Stomach smooth muscle (tissue), 2 donors: ENCODE data around the gene USP21.

ENCODE experiments used
- H3K27ac ChIP-seq: one replicate; pipeline ENCODE4 v1.7.0; 2013; ENCODE audit warnings: mild to moderate bottlenecking, low read length, inconsistent platforms
- H3K27me3 ChIP-seq, 2 donors: one replicate each; pipeline ENCODE4 v1.7.0; 2013; ENCODE audit warnings: low read length in 2 of 2; ENCODE audit not compliant: insufficient read depth in 2 of 2, control insufficient read depth in 1 of 2
- H3K36me3 ChIP-seq, 2 donors: one replicate each; pipeline ENCODE4 v1.7.0; 2013; ENCODE audit warnings: low read length in 2 of 2; ENCODE audit not compliant: control insufficient read depth in 2 of 2, insufficient read depth in 2 of 2
- H3K4me1 ChIP-seq: one replicate; pipeline ENCODE4 v1.7.0; 2013; ENCODE audit warnings: low read length; ENCODE audit not compliant: control insufficient read depth, insufficient read depth
- H3K4me3 ChIP-seq, 2 donors: one replicate each; pipeline ENCODE4 v1.7.0; 2013; ENCODE audit warnings: low read length in 2 of 2
- H3K9ac ChIP-seq, 2 donors: one replicate each; pipeline ENCODE4 v1.7.0; 2013; ENCODE audit warnings: low read length in 2 of 2, mild to moderate bottlenecking in 1 of 2
- H3K9me3 ChIP-seq, 2 donors: one replicate each; pipeline ENCODE4 v1.7.0; 2013; ENCODE audit warnings: low read length in 2 of 2; ENCODE audit not compliant: control insufficient read depth in 2 of 2
- donor health status: healthy.
- donor health status: Pancreatic carcinoma.

USP21 gene

GRCh38 chr1:161121042-161121650, 38.2 kb upstream of the USP21 start:
- H3K4me1 ChIP-seq: peaks cover 31% of the 10 kb centered on the region
- peaks cover 42 to 45% of the 10 kb centered on the region in 2 donors for H3K36me3 ChIP-seq
- H3K4me3 ChIP-seq: no peak overlapping the region
- no peak overlapping the region for H3K27ac ChIP-seq
- H3K9me3 ChIP-seq: no peaks in the 10 kb centered on the region
- no peak overlapping the region for H3K9ac ChIP-seq
- H3K27me3 ChIP-seq: no peaks in the 10 kb centered on the region

GRCh38 chr1:161121834-161122233, 37.5 kb upstream of the USP21 start:
- Histone ChIP-seq H3K36me3 (peaks cover 43 to 49% of the 10 kb centered on the region in 2 donors), H3K4me3 (no peak overlapping the region), H3K9ac (no peak overlapping the region), H3K27me3 (no peaks in the 10 kb centered on the region), H3K27ac (no peak overlapping the region), H3K9me3 (no peaks in the 10 kb centered on the region), H3K4me1 (peaks cover 25% of the 10 kb centered on the region)

- H3K9ac ChIP-seq: no peak overlapping the region
- no peaks in the 10 kb centered on the region for H3K9me3 ChIP-seq
- H3K4me1 ChIP-seq: peaks cover 20% of the 10 kb centered on the region
- H3K36me3 ChIP-seq: peaks cover 49 to 55% of the 10 kb centered on the region in 2 donors
- H3K27ac ChIP-seq: no peak overlapping the region
- H3K4me3 ChIP-seq: no peak overlapping the region
- H3K27me3 ChIP-seq: no peaks in the 10 kb centered on the region
These were observed 36.3 kb upstream of the USP21 start for GRCh38 chr1:161122967-161123366.

GRCh38 chr1:161127649-161128048, 31.7 kb upstream of the USP21 start:
- Histone ChIP-seq H3K9me3 (no peaks in the 10 kb centered on the region), H3K36me3 (peaks cover 38 to 44% of the 10 kb centered on the region in 2 donors), H3K27me3 (no peaks in the 10 kb centered on the region), H3K27ac (no peak overlapping the region), H3K4me1 (peaks cover 3% of the 10 kb centered on the region), H3K4me3 (no peak overlapping the region), H3K9ac (no peak overlapping the region)

GRCh38 chr1:161128591-161129420, 30.5 kb upstream of the USP21 start:
- Histone ChIP-seq H3K4me3 (no peak overlapping the region), H3K27ac (no peak overlapping the region), H3K4me1 (peaks cover 10% of the 10 kb centered on the region), H3K9ac (no peak overlapping the region), H3K27me3 (no peaks in the 10 kb centered on the region), H3K36me3 (peaks cover 31 to 36% of the 10 kb centered on the region in 2 donors), H3K9me3 (no peaks in the 10 kb centered on the region)

GRCh38 chr1:161130266-161130665, 29.0 kb upstream of the USP21 start:
- Histone ChIP-seq H3K9me3 (no peaks in the 10 kb centered on the region), H3K27me3 (no peaks in the 10 kb centered on the region), H3K4me1 (peaks cover 12% of the 10 kb centered on the region), H3K9ac (no peak overlapping the region), H3K4me3 (no peak overlapping the region), H3K27ac (no peak overlapping the region), H3K36me3 (peaks cover 24 to 27% of the 10 kb centered on the region in 2 donors)

GRCh38 chr1:161131523-161132409, 27.5 kb upstream of the USP21 start:
- H3K9me3 ChIP-seq: no peaks in the 10 kb centered on the region

GRCh38 chr1:161132410-161133219, 26.7 kb upstream of the USP21 start, which contains the start of gene DEDD:
TSS of gene DEDD (minus strand) at chr1:161132667. CDS start at chr1:161124462, 8,205 bp downstream.
- Histone ChIP-seq H3K27ac (peak within 1 kb of the TSS; percentile 93), H3K4me3 (peak within 1 kb of the TSS; percentile 89 to 99), H3K9me3 (no peaks in the 10 kb centered on the region), H3K36me3 (peaks cover 17% of the 10 kb centered on the region in 2 donors), H3K9ac (peak within 1 kb of the TSS; percentile 89 to 98), H3K4me1 (peaks cover 12% of the 10 kb centered on the region), H3K27me3 (no peaks in the 10 kb centered on the region)

More at GRCh38 chr1:161131523-161132409, 27.5 kb upstream of the USP21 start:
- peaks cover 20% of the 10 kb centered on the region in 2 donors for H3K36me3 ChIP-seq
- peak overlapping the region; percentile 89 to 98 for H3K9ac ChIP-seq
- H3K4me3 ChIP-seq: peak overlapping the region; percentile 89 to 99
- H3K4me1 ChIP-seq: peaks cover 12% of the 10 kb centered on the region
- H3K27ac ChIP-seq: peak overlapping the region; percentile 93
- H3K27me3 ChIP-seq: no peaks in the 10 kb centered on the region

GRCh38 chr1:161133220-161133740, 26.0 kb upstream of the USP21 start:
- Histone ChIP-seq H3K4me3 (peak overlapping the region; percentile 88 to 99), H3K36me3 (peaks cover 10 to 11% of the 10 kb centered on the region in 2 donors), H3K9ac (peak overlapping the region; percentile 89 to 98), H3K27me3 (no peaks in the 10 kb centered on the region), H3K27ac (peak overlapping the region; percentile 93), H3K9me3 (no peaks in the 10 kb centered on the region), H3K4me1 (peaks cover 14% of the 10 kb centered on the region)
